HEK293 (cell line): ENCODE results near the gene PDE9A.

Experiments used
- PRDM1 ChIP-seq: fragments of 450-650 bp; formaldehyde crosslinking; IDR thresholded peaks from 2 replicates; pipeline ENCODE4; 2016; ENCODE audit warnings: missing biosample characterization, missing genetic modification characterization
- ZNF140 ChIP-seq: fragments of 450-650 bp; formaldehyde crosslinking; IDR thresholded peaks from 2 replicates; pipeline ENCODE4 v1.5.1; 2016; ENCODE audit warnings: missing biosample characterization, missing genetic modification characterization
- ZNF274 ChIP-seq, 2 experiments: fragments of 200-500 bp in 1 of 2; fragments of 450-650 bp in 1 of 2; sonication (Bioruptor generic) in 1 of 2; formaldehyde crosslinking in 1 of 2; IDR thresholded peaks; 2 replicates each; pipeline versions ENCODE4 v1.5.1 to v1.6.1; 2014 to 2016; ENCODE audit warnings: borderline replicate concordance in 1 of 2, inconsistent platforms in 1 of 2, low read length in 1 of 2, missing biosample characterization in 1 of 2, missing genetic modification characterization in 1 of 2
- ZNF416 ChIP-seq: fragments of 450-650 bp; formaldehyde crosslinking; IDR thresholded peaks from 2 replicates; pipeline ENCODE4 v1.5.1; 2016; ENCODE audit warnings: missing biosample characterization, missing genetic modification characterization
- ZNF610 ChIP-seq: fragments of 450-650 bp; formaldehyde crosslinking; IDR thresholded peaks from 2 replicates; pipeline ENCODE4 v1.5.1; 2016; ENCODE audit warnings: missing biosample characterization, missing genetic modification characterization, borderline replicate concordance
- ZNF629 ChIP-seq: fragments of 450-650 bp; formaldehyde crosslinking; IDR thresholded peaks from 2 replicates; pipeline ENCODE4 v1.5.1; 2017; ENCODE audit warnings: missing biosample characterization, missing genetic modification characterization
- ZNF654 ChIP-seq: fragments of 450-650 bp; formaldehyde crosslinking; IDR thresholded peaks from 2 replicates; pipeline ENCODE4 v1.5.1; 2016; ENCODE audit warnings: low read depth, missing biosample characterization, missing genetic modification characterization
- TF ChIP-seq, protein P1 (sequence below): fragments of 450-650 bp; IDR thresholded peaks from 2 replicates; pipeline ENCODE4 v1.5.1; 2018; ENCODE audit warnings: missing biosample characterization, mild to moderate bottlenecking, missing genetic modification characterization
- TF ChIP-seq, protein P2 (sequence below): fragments of 450-650 bp; formaldehyde crosslinking; IDR thresholded peaks from 2 replicates; pipeline ENCODE4 v1.5.1; 2016; ENCODE audit warnings: missing biosample characterization, missing genetic modification characterization
- TF ChIP-seq, protein P3 (sequence below): fragments of 450-650 bp; formaldehyde crosslinking; IDR thresholded peaks from 2 replicates; pipeline ENCODE4 v1.5.1; 2016; ENCODE audit warnings: missing biosample characterization, missing genetic modification characterization
- TF ChIP-seq, protein P4 (sequence below): fragments of 450-650 bp; formaldehyde crosslinking; IDR thresholded peaks from 2 replicates; pipeline ENCODE4 v1.5.1; 2016; ENCODE audit warnings: missing biosample characterization, missing genetic modification characterization

DNA sequence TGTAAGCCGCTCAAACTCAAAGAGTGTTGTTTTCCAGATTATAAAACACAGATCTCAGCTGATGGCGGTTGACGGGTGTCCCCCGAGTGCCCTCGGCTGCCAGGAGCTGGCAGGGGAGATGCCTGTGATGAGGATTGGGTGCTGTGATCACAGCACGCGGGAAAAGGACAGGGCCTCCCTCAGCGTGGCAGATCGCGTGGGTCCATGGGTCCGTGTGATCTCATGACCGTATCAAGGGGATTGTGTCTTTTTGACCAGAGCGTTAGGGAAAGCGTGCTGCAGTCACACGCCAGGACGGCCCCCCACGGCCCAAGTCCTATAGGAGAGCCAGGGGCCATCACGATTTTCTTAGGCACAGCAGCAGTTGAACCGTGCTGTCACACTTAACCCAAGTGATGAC, 51.9 kb downstream of the PDE9A start:
- no peak for TF ChIP-seq ZNF140
- TF ChIP-seq, protein P1, sequence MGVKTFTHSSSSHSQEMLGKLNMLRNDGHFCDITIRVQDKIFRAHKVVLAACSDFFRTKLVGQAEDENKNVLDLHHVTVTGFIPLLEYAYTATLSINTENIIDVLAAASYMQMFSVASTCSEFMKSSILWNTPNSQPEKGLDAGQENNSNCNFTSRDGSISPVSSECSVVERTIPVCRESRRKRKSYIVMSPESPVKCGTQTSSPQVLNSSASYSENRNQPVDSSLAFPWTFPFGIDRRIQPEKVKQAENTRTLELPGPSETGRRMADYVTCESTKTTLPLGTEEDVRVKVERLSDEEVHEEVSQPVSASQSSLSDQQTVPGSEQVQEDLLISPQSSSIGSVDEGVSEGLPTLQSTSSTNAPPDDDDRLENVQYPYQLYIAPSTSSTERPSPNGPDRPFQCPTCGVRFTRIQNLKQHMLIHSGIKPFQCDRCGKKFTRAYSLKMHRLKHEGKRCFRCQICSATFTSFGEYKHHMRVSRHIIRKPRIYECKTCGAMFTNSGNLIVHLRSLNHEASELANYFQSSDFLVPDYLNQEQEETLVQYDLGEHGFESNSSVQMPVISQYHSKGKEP (tag by site-specific recombination), result no peak
- TF ChIP-seq, protein P2, sequence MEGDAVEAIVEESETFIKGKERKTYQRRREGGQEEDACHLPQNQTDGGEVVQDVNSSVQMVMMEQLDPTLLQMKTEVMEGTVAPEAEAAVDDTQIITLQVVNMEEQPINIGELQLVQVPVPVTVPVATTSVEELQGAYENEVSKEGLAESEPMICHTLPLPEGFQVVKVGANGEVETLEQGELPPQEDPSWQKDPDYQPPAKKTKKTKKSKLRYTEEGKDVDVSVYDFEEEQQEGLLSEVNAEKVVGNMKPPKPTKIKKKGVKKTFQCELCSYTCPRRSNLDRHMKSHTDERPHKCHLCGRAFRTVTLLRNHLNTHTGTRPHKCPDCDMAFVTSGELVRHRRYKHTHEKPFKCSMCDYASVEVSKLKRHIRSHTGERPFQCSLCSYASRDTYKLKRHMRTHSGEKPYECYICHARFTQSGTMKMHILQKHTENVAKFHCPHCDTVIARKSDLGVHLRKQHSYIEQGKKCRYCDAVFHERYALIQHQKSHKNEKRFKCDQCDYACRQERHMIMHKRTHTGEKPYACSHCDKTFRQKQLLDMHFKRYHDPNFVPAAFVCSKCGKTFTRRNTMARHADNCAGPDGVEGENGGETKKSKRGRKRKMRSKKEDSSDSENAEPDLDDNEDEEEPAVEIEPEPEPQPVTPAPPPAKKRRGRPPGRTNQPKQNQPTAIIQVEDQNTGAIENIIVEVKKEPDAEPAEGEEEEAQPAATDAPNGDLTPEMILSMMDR, result no peak
- TF ChIP-seq, protein P3, sequence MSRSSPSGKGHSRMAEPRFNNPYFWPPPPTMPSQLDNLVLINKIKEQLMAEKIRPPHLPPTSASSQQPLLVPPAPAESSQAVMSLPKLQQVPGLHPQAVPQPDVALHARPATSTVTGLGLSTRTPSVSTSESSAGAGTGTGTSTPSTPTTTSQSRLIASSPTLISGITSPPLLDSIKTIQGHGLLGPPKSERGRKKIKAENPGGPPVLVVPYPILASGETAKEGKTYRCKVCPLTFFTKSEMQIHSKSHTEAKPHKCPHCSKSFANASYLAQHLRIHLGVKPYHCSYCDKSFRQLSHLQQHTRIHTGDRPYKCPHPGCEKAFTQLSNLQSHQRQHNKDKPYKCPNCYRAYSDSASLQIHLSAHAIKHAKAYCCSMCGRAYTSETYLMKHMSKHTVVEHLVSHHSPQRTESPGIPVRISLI, result no peak
- TF ChIP-seq ZNF654 (tag by site-specific recombination), result no peak
- TF ChIP-seq PRDM1, result no peak
- no peak for TF ChIP-seq ZNF274 (IDR thresholded peaks at IDR 0.05; ENCODE audit: low read length)
- TF ChIP-seq ZNF274 (tag by site-specific recombination; IDR thresholded peaks at IDR 0.05; ENCODE audit: borderline replicate concordance), result no peak
- no peak for TF ChIP-seq ZNF629 (tag by site-specific recombination)
- no peak for TF ChIP-seq ZNF610
- TF ChIP-seq, protein P4, sequence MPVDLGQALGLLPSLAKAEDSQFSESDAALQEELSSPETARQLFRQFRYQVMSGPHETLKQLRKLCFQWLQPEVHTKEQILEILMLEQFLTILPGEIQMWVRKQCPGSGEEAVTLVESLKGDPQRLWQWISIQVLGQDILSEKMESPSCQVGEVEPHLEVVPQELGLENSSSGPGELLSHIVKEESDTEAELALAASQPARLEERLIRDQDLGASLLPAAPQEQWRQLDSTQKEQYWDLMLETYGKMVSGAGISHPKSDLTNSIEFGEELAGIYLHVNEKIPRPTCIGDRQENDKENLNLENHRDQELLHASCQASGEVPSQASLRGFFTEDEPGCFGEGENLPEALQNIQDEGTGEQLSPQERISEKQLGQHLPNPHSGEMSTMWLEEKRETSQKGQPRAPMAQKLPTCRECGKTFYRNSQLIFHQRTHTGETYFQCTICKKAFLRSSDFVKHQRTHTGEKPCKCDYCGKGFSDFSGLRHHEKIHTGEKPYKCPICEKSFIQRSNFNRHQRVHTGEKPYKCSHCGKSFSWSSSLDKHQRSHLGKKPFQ (tag by site-specific recombination), result no peak
- no peak for TF ChIP-seq ZNF416 (tag by site-specific recombination)
